A204.1 (cell line): ENCODE data around the gene VTA1.
"Not testable (repeated sequence)": the region's sequence is repeated elsewhere in the genome, so short reads cannot be mapped to it uniquely, and the experiment has no call there.

Experiments
- FAIRE-seq: peaks from 2 replicates; lab custom pipeline; 2012; peaks lifted over from hg19 to GRCh38; lab: Jason Lieb, UNC

Gene VTA1

DNA sequence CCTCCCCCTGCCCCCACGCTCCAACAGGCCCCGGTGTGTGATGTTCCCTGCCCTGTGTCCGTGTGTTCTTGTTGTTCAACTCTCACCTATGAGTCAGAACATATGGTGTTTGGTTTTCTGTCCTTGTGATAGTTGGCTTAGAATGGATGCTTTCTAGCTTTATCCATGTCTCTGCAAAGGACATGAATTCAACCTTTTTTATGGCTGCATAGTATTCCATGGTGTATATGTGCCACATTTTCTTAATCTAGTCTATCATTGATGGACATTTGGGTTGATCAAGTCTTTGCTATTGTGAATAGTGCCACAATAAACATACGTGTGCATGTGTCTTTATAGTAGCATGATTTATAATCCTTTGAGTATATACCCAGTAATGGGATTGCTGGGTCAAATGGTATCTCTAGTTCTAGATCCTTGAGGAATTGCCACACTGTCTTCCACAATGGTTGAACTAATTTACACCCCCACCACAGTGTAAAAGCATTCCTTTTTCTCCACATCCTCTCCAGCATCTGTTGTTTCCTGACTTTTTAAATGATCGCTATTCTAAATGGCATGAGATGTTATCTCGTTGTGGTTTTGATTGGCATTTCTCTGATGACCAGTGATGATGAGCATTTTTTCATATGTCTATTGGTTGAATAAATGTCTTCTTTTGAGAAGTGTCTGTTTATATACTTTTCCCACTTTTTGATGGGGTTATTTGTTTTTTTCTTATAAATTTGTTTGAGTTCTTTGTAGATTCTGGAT is 82.6 kb downstream of the VTA1 start:
- not testable (repeated sequence) for FAIRE-seq

DNA sequence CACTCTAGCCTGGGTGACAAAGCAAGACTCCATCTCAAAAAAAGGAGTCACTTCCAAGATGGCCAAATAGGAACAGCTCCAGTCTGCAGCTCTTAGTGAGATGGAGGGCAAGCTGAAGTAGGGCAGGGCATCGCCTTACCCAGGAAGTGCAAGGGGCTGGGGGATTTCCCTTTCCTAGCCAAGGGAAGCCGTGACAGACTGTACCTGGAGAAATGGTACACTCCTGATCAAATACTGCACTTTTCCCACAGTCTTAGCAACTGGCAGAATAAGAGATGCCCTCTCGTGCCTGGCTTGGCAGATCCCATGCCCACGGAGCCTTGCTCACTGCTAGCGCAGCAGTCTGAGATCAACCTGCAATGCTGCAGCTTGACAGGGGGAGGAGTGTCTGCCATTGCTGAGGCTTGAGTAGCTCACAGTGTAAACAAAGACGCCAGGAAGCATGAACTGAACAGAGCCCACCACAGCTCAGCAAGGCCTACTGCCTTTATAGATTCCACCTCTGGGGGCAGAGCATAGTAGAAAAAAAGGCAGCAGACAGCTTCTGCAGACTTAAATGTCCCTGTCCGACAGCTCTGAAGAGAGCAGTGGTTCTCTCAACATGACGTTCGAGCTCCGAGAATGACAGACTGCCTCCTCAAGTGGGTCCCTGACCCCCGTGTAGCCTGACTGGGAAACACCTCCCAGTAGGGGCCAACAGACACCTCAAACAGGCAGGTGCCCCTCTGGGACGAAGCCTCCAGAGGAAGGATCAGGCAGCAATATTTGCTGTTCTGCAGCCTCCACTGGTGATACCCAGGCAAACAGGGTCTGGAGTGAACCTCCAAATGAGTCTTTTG is 85.4 kb downstream of the VTA1 start:
- FAIRE-seq: not testable (repeated sequence)

DNA sequence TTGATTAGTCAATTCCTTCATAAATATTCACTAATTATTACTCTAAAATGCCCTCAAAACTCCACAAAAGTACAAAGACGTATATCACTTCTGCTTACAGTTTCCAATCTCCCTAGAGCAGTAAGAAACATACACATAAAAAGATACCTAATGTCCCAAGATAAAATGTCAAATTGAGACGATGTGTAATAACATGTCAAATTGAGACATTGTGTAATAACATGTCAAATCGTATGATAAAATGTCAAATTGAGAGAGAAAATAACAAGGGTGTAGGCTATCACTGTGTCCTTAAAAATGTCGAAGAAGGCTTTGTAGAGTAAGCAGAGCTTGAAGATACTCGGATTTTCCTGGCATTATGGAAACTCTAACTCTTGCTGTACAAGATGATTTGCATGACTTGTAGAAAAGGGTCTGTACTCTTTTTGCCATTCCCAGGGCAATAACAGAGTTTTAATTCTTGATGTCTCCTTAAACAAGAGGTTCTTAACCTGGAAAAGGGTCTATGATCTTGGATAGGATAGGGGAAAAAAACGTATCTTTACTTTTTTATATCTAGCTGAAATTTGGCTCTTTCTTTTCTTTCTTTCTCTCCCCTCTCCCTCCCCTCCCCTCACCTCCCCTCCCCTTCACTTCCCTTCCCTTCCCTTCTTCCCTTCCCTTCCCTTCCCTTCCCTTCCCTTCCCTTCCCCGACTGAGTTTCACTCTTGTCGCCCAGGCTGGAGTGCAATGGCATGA is 87.1 kb downstream of the VTA1 start:
- no peak for FAIRE-seq

DNA sequence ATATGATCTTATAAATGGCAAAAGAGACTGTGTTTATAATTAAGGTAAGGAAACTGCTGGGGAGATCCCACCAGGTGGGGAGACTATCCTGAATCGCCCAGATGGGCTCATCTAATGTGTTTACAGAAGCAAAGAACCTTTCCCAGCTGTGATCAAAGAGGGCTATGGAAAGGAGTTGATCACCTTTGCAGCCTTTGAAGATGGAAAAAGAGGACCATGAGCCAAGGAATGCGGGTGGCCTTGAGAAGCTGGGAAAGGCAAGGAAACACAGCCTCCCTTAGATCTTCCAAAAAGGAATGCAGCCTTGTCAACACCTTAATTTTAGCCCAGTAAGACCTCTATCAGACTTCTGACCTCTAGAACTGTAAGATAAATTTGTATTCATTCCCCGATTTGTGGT is 88.2 kb downstream of the VTA1 start:
- no peak for FAIRE-seq

DNA sequence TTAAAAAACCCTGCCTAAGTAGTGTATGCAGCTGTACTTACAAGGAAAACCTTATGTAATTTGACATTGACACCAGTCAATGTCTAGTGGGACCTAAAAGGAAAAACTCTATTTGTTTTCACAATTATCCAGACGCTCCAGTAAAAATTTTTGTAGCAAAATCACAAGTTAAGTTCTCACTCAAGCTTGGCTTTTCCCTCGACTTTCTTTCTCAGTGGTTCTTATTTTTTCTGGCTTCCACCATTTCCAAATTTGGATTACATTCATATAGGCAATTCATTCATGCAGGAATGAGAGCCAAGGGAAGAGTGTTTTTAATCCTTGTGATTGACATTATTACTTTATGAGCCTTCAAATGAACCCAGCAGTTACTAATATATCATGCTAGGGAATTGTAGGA is 88.7 kb downstream of the VTA1 start:
- FAIRE-seq: no peak

DNA sequence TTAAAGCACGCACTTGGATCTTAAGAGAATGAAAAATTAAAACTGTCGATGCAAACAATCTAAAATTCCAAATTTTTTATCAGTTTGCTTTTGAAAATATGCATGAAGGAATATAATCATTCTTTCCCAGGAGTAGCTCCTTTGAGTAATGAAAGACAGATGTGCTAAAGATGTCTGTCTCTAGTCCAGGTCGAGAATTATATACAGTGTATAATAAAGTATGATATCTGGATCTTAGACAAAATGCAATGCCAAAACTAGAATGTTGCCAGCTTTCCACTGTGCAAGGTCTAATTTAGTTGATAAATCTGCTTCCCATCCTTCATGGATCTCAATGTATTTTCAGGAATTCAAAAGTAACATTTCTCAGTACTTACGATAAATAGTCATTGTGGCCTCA is 89.6 kb downstream of the VTA1 start:
- no peak for FAIRE-seq

DNA sequence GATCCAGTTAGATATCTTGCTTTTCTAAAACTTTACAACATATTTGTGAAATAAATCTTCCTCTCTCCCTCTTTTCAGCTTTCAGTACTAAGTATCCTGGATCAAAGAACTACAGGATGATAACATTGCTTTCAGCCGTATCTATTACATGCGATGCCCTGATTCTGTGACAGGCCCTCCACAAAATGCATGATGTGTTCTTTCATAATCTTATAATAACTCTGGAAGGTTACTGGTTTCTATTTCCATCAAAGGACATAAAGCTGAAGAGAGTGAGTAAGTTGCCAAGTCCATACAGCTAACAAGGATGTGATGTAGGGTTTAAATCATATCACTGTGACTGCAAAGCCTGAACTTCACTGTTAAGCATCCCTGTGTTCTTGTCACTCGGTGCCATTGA is 91.8 kb downstream of the VTA1 start:
- no peak for FAIRE-seq

DNA sequence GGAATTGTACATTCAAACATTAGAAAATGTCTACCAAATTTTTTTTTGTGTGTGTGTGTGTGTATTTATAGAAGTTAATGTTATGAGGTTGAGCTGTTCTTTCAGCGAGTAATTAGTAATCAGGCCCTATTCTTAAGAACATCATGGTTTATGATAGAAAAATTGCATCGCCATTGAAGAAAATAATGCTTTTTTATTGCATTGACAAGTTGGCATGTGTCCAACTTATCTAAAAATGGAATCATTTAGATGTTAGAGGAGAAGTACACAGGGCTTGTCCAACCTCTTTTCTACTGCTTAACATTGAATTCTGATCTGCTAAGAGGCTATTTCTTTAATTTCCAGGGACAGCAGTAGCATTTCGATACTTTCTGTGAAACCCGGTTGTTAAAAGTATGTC is 93.1 kb downstream of the VTA1 start:
- FAIRE-seq: no peak

DNA sequence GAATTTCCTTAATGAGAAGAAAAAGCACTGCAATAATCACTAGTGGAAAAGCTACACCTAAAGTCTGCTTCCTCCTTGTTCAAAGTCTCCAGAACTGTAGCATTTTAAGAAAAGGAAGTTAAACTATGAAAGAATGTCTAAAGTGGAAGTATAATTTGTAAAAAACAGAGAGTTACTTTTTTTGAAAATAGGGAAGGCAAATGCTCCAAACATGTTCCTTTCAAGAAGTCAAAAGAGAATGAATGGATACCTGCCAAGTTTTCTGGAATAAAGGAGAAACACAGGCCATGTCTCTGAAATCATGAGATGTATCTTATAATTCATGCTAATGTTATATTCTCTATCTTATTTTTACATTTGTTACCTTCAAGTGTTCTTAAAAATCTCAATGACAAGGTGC is 94.0 kb downstream of the VTA1 start:
- FAIRE-seq: no peak

DNA sequence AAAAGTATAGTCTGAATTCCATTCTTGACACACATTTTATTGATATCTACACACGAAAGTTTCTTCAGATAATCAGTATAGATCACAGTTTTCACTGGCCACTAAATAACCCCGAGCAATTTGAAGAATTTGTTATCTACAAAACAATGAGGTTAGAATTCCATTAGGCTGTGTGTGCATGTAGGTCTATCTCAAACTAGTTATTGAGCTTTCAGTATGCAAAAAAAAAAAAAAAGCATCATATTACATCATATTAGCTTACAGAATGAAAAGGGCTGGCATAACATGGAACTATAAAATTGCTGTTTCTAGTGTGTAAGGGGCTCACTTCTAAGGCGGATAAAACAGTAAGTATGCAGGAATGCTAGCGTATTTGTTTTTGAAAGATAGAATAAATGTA is 95.2 kb downstream of the VTA1 start:
- no peak for FAIRE-seq

DNA sequence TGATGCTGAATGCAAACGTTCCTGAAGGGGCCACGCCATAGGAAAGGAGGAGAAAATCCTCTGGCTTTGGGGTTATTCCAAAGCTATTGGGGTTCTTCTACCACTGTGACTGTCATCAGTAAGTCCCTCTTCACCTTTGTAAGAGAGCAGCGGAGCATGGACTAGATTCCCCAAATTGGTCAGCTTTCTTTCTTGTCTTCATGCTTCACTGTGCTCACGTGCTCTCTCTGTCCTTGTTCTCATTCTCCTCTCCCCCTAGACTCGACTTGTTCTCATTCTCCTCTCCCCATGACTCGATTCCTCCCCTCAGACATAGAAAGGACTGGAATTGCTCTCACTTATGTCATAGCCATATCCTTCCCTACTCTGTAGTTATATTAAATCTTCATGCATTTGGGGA is 99.9 kb downstream of the VTA1 start:
- FAIRE-seq: no peak

DNA sequence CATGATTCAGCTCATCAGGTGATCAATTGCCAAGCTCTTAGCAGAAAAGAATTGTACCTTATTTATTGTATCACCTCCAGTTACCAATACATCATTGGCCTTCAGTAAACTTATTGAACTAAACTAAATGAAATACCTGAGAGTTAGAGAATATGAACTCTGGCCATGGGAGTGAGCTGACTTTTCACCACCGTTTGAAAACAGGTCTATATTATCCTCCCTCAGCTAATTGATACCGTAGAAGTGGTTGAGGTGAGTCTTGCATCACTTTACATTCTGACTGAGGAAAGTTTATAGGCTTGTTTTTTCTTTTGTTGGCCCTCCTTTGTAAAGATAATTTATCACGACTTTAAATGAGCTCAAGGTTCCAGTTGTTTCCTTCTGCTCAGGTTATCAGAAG is 102.2 kb downstream of the VTA1 start:
- no peak for FAIRE-seq

DNA sequence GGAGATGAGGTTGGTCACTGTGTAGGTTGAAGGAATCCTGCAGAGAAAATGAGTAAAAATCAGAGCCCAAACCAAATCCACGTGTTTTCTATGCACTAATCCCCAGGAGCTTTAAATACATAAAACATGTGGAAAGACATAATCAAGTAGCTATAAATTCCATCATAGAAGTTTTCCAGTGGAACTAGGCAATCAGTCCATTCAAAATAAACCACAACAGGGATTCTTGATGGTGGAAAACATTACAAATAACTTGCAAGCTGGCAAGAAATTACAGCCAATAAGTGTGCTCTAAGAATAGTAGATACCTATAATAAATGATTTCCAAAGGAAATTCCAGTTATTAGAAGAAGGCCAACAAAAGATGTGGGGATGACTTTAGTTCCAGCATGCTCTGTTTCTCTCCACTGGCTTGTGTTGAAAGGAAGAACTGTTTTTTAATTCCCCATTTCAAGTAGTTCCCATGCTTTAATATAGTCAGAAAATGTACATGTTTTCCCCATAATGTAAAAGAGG is 104.9 kb downstream of the VTA1 start:
- FAIRE-seq: no peak

DNA sequence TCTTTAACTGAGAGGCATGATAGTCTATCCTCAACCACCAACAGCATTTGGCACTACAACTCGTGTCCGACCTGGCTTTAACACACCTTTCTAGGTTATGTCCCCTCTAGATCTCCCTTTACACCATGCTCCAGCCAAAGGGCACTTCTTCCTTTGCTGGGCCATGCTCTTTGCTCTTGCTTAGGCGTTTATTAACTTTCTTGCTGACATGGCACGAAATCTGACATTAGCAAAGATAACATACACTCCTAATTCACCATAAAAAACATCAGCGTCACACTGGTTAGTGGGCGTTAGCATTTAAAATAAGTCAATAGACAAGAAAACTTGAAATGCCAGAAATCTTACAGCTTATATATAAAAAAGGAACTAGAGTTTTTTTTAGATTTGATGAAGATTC is 107.5 kb downstream of the VTA1 start:
- FAIRE-seq: no peak

DNA sequence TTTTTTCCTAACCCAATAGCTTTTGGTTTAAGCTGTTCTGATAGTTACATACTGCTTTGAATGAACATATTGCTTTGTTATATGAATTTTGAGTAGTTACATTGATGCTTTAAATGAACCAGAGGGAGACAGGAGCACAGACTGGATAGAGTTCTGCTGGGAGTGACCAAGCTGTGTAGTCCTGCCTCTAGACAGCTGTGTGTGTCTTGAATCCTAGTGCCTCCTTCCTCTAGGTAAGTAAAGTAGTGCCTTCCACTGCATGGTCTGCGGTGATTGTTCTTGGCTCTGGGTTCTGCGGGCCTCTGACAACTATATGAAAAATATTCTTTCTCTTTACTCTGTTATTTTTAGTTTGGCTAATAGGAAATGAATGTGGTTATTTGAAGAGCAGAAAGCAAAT is 108.7 kb downstream of the VTA1 start:
- no peak for FAIRE-seq

DNA sequence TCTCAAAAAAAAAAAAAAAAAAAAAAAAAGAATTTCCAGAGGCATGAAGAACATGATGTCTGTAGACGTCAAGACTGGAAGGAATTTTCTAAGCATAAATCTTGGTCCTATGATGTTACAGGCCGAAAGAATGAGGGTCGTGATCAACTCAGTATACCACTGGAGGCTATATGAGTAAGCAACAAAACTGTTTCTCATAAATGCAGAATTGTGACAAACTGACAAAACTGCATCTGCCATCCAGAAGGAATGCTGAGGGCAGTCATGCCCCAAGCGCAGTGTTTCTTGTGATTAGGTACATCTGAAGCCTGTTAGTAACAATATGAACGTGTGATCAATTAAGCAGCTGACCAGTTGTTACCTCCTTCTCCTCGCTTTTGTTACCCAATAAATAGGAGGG is 111.2 kb downstream of the VTA1 start:
- no peak for FAIRE-seq

DNA sequence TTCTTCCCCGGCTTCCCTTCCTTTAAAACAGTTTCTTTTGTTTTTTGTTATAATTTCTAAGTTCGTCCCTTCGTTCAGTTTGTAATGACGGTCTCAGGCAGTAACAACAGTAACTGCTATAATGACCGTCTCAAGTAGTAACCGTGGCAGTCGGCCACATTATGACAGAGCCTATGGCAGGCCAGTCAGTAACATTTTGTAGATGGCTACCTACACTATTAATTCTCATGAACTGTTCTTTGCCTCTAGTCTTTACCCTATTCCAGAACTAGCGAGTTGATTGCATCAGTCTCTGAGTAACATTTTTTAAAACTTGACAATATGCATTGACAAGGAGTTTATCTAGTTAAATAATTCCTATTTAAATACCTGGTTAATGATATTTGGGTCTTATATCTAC is 111.7 kb downstream of the VTA1 start:
- FAIRE-seq: no peak

DNA sequence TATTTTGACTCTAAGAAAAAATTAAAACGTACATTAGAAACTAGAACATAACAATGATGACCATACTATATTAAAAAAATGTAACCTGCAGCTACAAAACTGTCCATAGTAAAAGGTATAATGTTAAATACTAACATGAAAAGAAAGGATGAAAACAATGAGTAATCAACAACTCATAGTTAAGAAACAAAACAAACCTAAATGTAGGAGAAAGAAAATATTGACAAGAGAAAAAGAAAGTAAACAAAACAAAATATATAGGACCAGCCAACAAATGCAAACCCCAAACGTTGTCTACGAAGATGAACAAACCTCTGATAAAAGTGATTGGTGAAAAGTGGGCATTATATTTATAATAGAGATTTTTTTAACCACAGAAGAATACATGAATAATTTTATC is 113.7 kb downstream of the VTA1 start:
- FAIRE-seq: no peak

DNA sequence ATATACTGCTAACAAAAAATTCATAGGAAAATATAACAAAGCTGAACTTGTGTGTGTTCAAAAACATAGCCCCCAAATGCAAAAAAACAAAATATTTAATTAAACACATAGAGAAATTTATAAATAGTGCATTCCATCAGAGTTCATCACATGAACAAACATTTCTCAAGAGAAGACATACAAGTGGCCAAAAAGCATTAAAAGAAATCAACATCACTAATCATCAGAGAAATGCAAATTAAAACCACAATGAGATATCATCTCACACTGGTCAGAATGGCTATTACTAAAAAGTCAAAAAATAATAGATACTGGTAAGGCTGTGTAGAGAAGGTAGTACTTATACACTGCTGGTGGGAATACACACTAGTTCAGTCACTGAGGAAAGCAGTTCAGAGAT is 115.2 kb downstream of the VTA1 start:
- no peak for FAIRE-seq

DNA sequence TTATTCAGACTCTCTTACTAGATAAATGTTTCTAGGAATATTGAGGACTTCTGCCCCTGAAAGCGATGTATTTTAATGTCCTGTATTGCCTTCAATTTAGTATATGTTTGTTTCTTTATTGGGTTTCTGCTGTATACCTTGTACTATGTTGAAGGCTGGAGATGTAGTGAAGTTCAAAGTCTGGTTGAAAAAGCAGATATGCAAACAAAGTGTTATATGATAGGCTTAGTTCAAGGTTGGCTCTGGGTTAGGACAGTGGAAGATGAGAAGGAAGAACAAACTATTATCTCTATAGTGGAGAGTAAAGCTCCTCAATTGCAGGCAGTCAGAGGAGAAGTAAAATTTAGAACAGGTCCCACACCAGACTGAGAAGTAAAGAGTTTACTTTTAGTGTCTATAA is 118.4 kb downstream of the VTA1 start:
- no peak for FAIRE-seq

DNA sequence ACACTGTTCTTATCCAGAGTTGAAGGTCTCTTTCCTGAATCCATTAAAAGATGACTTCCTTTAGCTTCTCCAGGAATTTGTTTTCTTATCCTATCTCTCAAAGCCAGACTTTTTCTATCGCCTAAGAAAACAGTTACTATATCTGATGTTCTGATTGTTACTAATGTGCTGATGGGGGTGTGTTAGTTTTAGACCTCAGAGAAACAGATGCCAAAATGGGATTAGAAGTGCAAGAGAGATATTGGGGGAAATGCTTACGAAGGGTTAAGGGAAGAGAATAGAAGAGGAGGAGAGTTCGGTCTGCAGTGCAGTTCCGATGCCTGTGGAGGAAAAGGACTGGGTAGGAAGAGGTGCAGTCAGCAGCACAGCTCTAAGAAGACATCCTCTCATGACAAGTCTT is 119.0 kb downstream of the VTA1 start:
- no peak for FAIRE-seq

DNA sequence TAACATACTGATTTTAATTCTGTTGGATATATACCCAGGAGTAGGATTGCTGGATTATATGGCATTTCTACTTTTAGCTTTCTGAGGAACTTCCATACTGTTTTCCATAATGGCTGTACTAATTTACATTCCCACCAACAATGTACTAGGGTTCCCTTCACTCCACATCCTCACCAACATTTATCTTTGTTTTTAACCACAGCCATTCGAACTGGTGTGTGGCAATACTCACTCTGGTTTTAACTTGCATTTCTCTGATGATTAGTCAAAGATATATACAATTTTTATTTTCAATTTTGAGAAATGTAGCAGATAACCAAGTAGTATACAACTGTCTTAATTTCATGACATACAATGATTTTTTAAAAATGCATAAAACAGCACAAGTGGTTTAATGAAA is 124.4 kb downstream of the VTA1 start:
- FAIRE-seq: no peak
